ENCODE data around the gene SEMA4G.

DNA sequence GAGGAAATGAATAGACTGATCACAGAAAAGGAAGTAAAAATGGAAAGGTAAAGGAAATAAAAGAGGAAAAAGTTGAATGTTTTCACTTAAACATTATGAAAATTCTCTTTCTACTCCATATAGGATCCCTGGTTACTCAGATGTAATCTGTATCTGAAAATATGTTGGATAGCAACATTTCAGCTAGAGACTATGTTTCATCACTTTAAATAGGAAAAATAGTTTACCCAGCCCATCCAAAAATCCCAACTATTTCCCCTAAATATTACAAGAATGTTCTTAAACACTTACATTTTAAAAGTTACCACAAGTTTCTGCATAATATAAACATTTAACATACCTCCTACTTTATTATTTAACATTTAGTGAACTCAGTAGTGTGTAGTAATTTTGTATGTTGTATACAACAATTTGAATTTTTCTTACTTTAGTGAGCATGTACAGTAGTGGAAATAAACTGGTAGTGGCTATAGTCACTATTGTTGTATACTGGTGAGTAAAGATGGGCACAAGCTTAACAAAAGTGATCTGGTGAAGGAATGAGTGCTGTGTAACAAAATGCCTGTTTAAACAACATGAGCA, 29.4 kb upstream of the SEMA4G start:
- TF ChIP-seq CTCF (IDR thresholded peaks at IDR 0.05; ENCODE audit: insufficient read depth, low read length, poor library complexity, severe bottlenecking) (no peak), EZH2phosphoT487 (conservative IDR thresholded peaks at IDR 0.05; ENCODE audit: low read length) (no peak)
